AG04450 (cell line): Measurements from ENCODE around the gene MPDZ. TPM values are rescaled to one million over a fixed set of nuclear protein-coding genes. Genes with fewer than 3 reads are reported as not detected.

Experiments
- CTCF ChIA-PET: fragments of 300-600, 350-600 bp; formaldehyde crosslinking; extraction: SDS; loops from one replicate; lab custom pipeline; 2022; ENCODE audit warnings: antibody characterized with exemption, inconsistent platforms; lab: Charles Lee
- POLR2A ChIA-PET: fragments of 350-600 bp; formaldehyde crosslinking; extraction: SDS; loops from one replicate; lab custom pipeline; 2021; ENCODE audit warnings: antibody characterized with exemption, inconsistent platforms; lab: Yijun Ruan, JAX
- DNase-seq: peaks from one replicate; pipeline ENCODE4 v3.0.0-alpha.2; 2011; ENCODE audit warnings: low read depth, low spot score
- H3K27ac ChIP-seq: one replicate; pipeline ENCODE4 v1.5.1; 2012; ENCODE audit warnings: low read depth, low read length, control low read depth
- H3K27me3 ChIP-seq: one replicate; pipeline ENCODE4 v1.6.0; 2012; ENCODE audit warnings: low read length; ENCODE audit not compliant: control insufficient read depth, insufficient read depth
- H3K4me3 ChIP-seq: 2 replicates; pipeline ENCODE4 v1.5.1; 2011; ENCODE audit warnings: mild to moderate bottlenecking, low read depth, low read length, control low read depth
- H3K9me3 ChIP-seq: 2 replicates; pipeline ENCODE4 v1.5.1; 2012; ENCODE audit warnings: low read length; ENCODE audit not compliant: control insufficient read depth, insufficient read depth
- CTCF ChIP-seq: IDR thresholded peaks from 2 replicates; pipeline ENCODE4 v1.5.1; 2011; ENCODE audit warnings: low read depth, low read length, control low read depth, inconsistent platforms
- polyA plus RNA-seq: library from polyadenylated mRNA; depleted of rRNA; stranded (reverse); fragments of >200 nt; gene quantifications from 2 replicates; pipeline ENCODE4 v1.2.3, GENCODE V29; 2011

The MPDZ gene
- polyA plus RNA-seq, 1 experiment = 31.6 TPM

GRCh38 chr9:13205824-13206223, 73.7 kb downstream of the MPDZ start:
- POLR2A ChIA-PET = no interaction called here
- TF ChIP-seq CTCF = no peak
- Histone ChIP-seq H3K4me3 (no peak overlapping the region), H3K27me3 (no peaks in the 10 kb centered on the region), H3K27ac (no peak overlapping the region), H3K9me3 (no peaks in the 10 kb centered on the region)
- CTCF ChIA-PET = no interaction called here
- no peak for DNase-seq

GRCh38 chr9:13190040-13190439, 89.5 kb downstream of the MPDZ start:
- no peak overlapping the region for H3K27ac ChIP-seq
- TF ChIP-seq CTCF = no peak
- H3K27me3 ChIP-seq = no peaks in the 10 kb centered on the region
- no peak for DNase-seq
- no peaks in the 10 kb centered on the region for H3K9me3 ChIP-seq
- ChIA-PET POLR2A (no interaction called here), CTCF (interaction anchor here (0.6 kb wide), 1 partner anchor 24 kb away, joined by 3 read pairs; no protein-coding TSS in a partner anchor)
- H3K4me3 ChIP-seq = no peak overlapping the region

- CTCF ChIA-PET = no interaction called here
Observed at GRCh38 chr9:13189362-13189761, 90.1 kb downstream of the MPDZ start.

GRCh38 chr9:13186774-13187173, 92.7 kb downstream of the MPDZ start:
- POLR2A ChIA-PET = no interaction called here
- no peak overlapping the region for H3K4me3 ChIP-seq
- H3K9me3 ChIP-seq = no peaks in the 10 kb centered on the region
- H3K27me3 ChIP-seq = no peaks in the 10 kb centered on the region
- CTCF ChIA-PET = no interaction called here
- H3K27ac ChIP-seq = no peak overlapping the region
- DNase-seq = no peak
- TF ChIP-seq CTCF = no peak

More at GRCh38 chr9:13189362-13189761, 90.1 kb downstream of the MPDZ start:
- H3K27ac ChIP-seq = no peak overlapping the region
- H3K9me3 ChIP-seq = no peaks in the 10 kb centered on the region
- no peak overlapping the region for H3K4me3 ChIP-seq
- no peak for DNase-seq
- TF ChIP-seq CTCF = no peak
- POLR2A ChIA-PET = no interaction called here
- H3K27me3 ChIP-seq = no peaks in the 10 kb centered on the region

GRCh38 chr9:13186091-13186490, 93.4 kb downstream of the MPDZ start:
- Histone ChIP-seq H3K27me3 (no peaks in the 10 kb centered on the region), H3K4me3 (no peak overlapping the region), H3K9me3 (no peaks in the 10 kb centered on the region), H3K27ac (no peak overlapping the region)
- no peak for TF ChIP-seq CTCF
- CTCF ChIA-PET = interaction anchor here (0.8 kb wide), 1 partner anchor 154 kb away, joined by 3 read pairs; no protein-coding TSS in a partner anchor
- no peak for DNase-seq
- POLR2A ChIA-PET = no interaction called here
